ENCODE measurements around the gene NPAS3.

- TF ChIP-seq CTCF (IDR thresholded peaks at IDR 0.05) (no peak), POLR2A (IDR thresholded peaks at IDR 0.05) (no peak)
These were observed 815.6 kb downstream of the NPAS3 start for GRCh38 chr14:33754261-33754660.
